HG03457 (cell line): Measurements from ENCODE around the gene ANKS1A.

Experiments used
- ATAC-seq: cut with Tn5 transposase; IDR thresholded peaks from one replicate; pipeline ENCODE4 v1.9.1; 2021; ENCODE audit warnings: moderate number of reproducible peaks; ENCODE audit not compliant: unreplicated experiment

The ANKS1A gene

GRCh38 chr6:35063701-35064280 is 174.7 kb downstream of the ANKS1A start:
- no peak for ATAC-seq

- no peak for ATAC-seq
Observed at GRCh38 chr6:35064290-35064689, 175.2 kb downstream of the ANKS1A start.

GRCh38 chr6:35064757-35065440 is 175.8 kb downstream of the ANKS1A start:
- ATAC-seq = no peak

- ATAC-seq = no peak
Observed at GRCh38 chr6:35065441-35065800, 176.4 kb downstream of the ANKS1A start.

DNA sequence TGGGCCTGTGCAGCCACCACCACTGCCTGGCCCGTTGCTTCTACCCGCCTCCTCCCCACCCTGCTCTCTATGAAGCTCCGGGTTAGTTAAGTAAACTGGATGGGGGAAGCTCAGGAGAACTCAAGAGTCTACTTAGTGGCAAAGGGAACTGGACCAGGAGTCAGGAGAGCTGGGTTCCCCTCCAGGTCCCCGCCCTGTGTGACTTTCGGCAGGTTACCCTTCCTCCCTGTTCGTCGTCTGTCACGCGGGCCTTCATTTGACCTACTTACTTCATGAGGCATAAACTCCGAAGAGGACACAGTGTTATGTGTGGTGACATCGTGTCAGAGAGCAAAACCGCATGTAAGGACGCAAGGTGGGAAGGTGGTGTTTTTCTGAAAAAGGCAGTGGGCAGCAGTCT is 176.8 kb downstream of the ANKS1A start:
- ATAC-seq = no peak

DNA sequence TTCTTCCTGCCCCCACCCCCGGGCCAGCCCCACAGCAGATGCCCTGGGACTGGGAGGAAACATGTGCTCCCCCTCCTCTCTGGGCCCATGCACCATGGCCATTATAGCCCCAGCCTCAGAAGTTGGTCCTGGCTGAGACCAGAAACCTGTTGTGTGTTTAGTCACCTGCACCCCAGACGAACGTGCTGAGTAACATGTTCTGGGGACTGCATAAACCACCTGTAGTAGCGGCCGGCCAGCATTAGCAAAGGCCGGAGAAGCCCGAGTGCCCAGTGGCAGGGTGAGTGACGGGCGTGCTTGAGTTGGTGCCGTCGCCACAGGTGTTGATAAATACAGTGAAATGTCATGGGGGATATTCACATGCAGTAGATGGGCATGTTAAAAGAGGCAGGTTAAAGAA is 178.2 kb downstream of the ANKS1A start:
- ATAC-seq = no peak

GRCh38 chr6:35068206-35068605 is 179.2 kb downstream of the ANKS1A start:
- ATAC-seq = no peak

DNA sequence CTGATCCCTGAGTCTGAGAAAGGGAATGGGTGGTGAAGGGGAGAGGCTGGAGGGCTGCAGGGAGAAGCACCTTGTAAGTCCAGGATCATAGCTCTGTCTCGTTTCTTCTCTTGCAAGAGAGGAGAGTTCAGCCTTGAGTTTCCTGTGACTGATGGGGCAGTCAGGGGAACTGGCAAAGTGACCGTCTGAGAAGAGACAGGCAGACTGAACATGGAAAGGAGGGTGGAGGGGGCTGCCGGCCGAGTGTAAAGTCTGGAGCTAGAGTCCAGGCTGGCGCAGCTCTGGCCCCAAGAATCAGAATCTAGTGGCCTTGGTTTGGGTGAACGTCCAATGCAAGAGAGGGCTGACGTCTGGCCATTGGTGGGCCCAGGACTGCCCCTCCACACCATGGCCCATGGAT is 179.6 kb downstream of the ANKS1A start:
- ATAC-seq = no peak

DNA sequence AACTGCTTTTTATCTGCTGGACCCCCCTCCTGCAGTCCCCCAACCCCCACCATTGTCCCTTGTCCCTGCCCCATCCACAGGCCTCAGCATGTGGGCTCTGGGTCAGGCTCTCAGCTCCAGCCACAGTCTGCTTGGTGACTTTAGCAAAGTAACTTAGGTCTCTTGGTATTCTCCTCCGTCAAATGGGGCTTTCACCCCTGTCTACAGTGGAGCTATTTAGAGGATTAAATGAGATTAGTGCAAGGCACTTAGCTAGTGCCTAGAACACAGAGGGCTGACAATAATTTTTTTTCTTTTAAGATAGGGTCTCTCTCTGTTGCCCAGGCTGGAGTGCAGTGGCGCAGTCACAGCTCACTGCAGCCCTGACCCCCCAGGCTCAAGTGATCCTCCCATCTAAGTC is 180.2 kb downstream of the ANKS1A start:
- ATAC-seq = no peak

DNA sequence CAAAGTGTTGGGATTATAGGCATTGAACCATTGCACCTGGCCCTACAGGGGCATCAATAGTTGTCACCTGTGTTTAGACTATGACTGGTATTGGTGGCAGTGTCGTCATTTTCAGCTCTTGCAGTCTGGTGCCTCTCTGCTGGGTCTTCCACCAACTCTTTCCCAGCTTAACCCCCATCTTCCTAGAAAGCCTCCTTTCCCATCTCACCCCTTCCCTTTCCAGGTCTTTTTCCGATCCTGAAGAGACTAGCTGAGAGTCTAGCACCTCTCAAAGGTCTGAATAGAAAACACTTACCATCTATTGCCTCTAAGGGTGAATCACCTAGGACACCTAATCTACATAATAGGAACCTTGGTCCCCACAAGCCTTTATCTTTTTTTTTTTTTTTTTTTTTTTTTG is 181.1 kb downstream of the ANKS1A start:
- ATAC-seq = no peak

GRCh38 chr6:35071347-35071994 is 182.4 kb downstream of the ANKS1A start:
- ATAC-seq = no peak

GRCh38 chr6:35072051-35072697 is 183.1 kb downstream of the ANKS1A start:
- no peak for ATAC-seq

DNA sequence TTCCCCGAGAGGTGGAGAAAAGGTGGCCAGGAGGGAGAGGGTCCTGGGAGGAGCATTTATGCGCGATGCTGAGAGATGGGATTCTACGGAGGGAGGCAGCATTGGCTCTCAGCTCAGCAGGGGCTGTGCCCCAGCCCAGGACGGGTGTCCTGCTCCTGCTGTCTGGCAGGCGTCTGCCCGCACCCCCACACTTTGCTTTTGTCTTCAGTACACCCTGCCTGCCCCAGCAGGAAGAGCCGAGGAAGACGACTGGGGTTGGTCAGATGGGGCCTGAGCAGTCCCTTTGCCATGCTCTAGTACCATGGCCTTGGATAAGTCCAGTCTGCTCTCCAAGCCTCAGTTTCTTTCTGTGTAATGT is 183.6 kb downstream of the ANKS1A start:
- ATAC-seq = no peak

- no peak for ATAC-seq
Observed at GRCh38 chr6:35073211-35073610, 184.2 kb downstream of the ANKS1A start.

GRCh38 chr6:35073766-35074471 is 184.9 kb downstream of the ANKS1A start:
- no peak for ATAC-seq

- ATAC-seq = no peak
Observed at GRCh38 chr6:35076997-35077712, 188.1 kb downstream of the ANKS1A start.

- ATAC-seq = no peak
Observed at GRCh38 chr6:35077713-35078105, 188.7 kb downstream of the ANKS1A start.

GRCh38 chr6:35078226-35078850 is 189.3 kb downstream of the ANKS1A start:
- ATAC-seq = no peak

- ATAC-seq = no peak
Observed at GRCh38 chr6:35078896-35079295, 189.8 kb downstream of the ANKS1A start.

GRCh38 chr6:35079311-35080000 is 190.4 kb downstream of the ANKS1A start:
- no peak for ATAC-seq
